OCI-M1 (cell line): ENCODE measurements around the gene CDO1.
"Not testable (repeated sequence)": the region's sequence is repeated elsewhere in the genome, so short reads cannot be mapped to it uniquely, and the experiment has no call there.

Experiments used
- DNase-seq: peaks from one replicate; lab custom pipeline; 2025; lab: John Stamatoyannopoulos, UW

CDO1 gene

GRCh38 chr5:115829913-115830312 is 13.5 kb upstream of the CDO1 start:
- no peak for DNase-seq

- no peak for DNase-seq
These were observed 9.5 kb upstream of the CDO1 start for GRCh38 chr5:115825948-115826347.

GRCh38 chr5:115824983-115825382 is 8.5 kb upstream of the CDO1 start:
- DNase-seq: not testable (repeated sequence)

- no peak for DNase-seq
These were observed 4.4 kb upstream of the CDO1 start for GRCh38 chr5:115820846-115821245.

GRCh38 chr5:115818821-115819220 is 2.4 kb upstream of the CDO1 start:
- DNase-seq: no peak

- DNase-seq: no peak
These were observed 927 bp upstream of the CDO1 start for GRCh38 chr5:115817386-115817785.

- DNase-seq: no peak
These were observed 700 bp downstream of the CDO1 start for GRCh38 chr5:115815693-115816225.

GRCh38 chr5:115815006-115815692 is 1.3 kb downstream of the CDO1 start:
- no peak for DNase-seq

GRCh38 chr5:115813719-115814118 is 2.7 kb downstream of the CDO1 start:
- DNase-seq: no peak

- no peak for DNase-seq
These were observed 4.1 kb downstream of the CDO1 start for GRCh38 chr5:115812372-115812771.

GRCh38 chr5:115811406-115811805 is 5.1 kb downstream of the CDO1 start:
- no peak for DNase-seq

- no peak for DNase-seq
These were observed 5.7 kb downstream of the CDO1 start for GRCh38 chr5:115810761-115811160.

GRCh38 chr5:115809946-115810345 is 6.5 kb downstream of the CDO1 start:
- DNase-seq: no peak

GRCh38 chr5:115808066-115808465 is 8.4 kb downstream of the CDO1 start:
- DNase-seq: not testable (repeated sequence)

- DNase-seq: no peak
These were observed 8.8 kb downstream of the CDO1 start for GRCh38 chr5:115807654-115808052.

- no peak for DNase-seq
These were observed 9.3 kb downstream of the CDO1 start for GRCh38 chr5:115806986-115807653.

GRCh38 chr5:115801984-115802383 is 14.5 kb downstream of the CDO1 start:
- DNase-seq: no peak

- DNase-seq: no peak
These were observed 15.3 kb downstream of the CDO1 start for GRCh38 chr5:115801152-115801551.

- DNase-seq: no peak
These were observed 16.4 kb downstream of the CDO1 start for GRCh38 chr5:115800108-115800507.

- DNase-seq: no peak
These were observed 18.2 kb downstream of the CDO1 start for GRCh38 chr5:115798252-115798651.

- no peak for DNase-seq
These were observed 19.8 kb downstream of the CDO1 start for GRCh38 chr5:115796656-115797055.

GRCh38 chr5:115795700-115796099 is 20.8 kb downstream of the CDO1 start:
- no peak for DNase-seq

- no peak for DNase-seq
These were observed 28.0 kb downstream of the CDO1 start for GRCh38 chr5:115788440-115788839.

- DNase-seq: no peak
These were observed 29.0 kb downstream of the CDO1 start for GRCh38 chr5:115787426-115787825.
